MCF 10A (cell line): ENCODE measurements around the gene DENND2C. TPM values are rescaled to one million over a fixed set of nuclear protein-coding genes. Genes with fewer than 3 reads are reported as not detected.

Experiments
- BruUV-seq: library from RNA; stranded (reverse); fragments of 400-500 nt; replicated peaks from 2 replicates; lab custom pipeline; 2021; lab: Mats Ljungman, UMichigan
- CTCF ChIA-PET: fragments of 300-600 bp; sonication (Branson Sonifier 250); formaldehyde crosslinking; extraction: SDS; loops from one replicate; lab custom pipeline; 2021; ENCODE audit warnings: antibody characterized with exemption, inconsistent platforms; lab: Yijun Ruan, JAX
- POLR2A ChIA-PET: fragments of 300-600, 350-650 bp; sonication (Branson Sonifier 250); formaldehyde crosslinking; extraction: SDS; loops from one replicate; lab custom pipeline; 2020; ENCODE audit warnings: antibody characterized with exemption, inconsistent platforms; lab: Yijun Ruan, JAX
- DNase-seq: peaks from one replicate; pipeline ENCODE4 v3.0.0-alpha.2; 2018; ENCODE audit not compliant: unreplicated experiment
- H3K27ac Mint-ChIP-seq: one replicate; pipeline ENCODE4 v1.8.0; 2022; ENCODE audit warnings: mild to moderate bottlenecking, low read depth, mixed read lengths; ENCODE audit not compliant: unreplicated experiment
- H3K27me3 Mint-ChIP-seq: one replicate; pipeline ENCODE4 v1.8.0; 2022; ENCODE audit warnings: mixed read lengths; ENCODE audit not compliant: insufficient read depth, unreplicated experiment
- H3K36me3 Mint-ChIP-seq: one replicate; pipeline ENCODE4 v1.8.0; 2022; ENCODE audit warnings: mild to moderate bottlenecking, moderate library complexity, mixed read lengths; ENCODE audit not compliant: insufficient read depth, unreplicated experiment
- H3K4me1 Mint-ChIP-seq: one replicate; pipeline ENCODE4 v1.8.0; 2022; ENCODE audit warnings: mixed read lengths; ENCODE audit not compliant: insufficient read depth, unreplicated experiment
- H3K4me3 Mint-ChIP-seq: one replicate; pipeline ENCODE4 v1.8.0; 2022; ENCODE audit warnings: mild to moderate bottlenecking, moderate library complexity, mixed read lengths; ENCODE audit not compliant: unreplicated experiment
- H3K9me3 Mint-ChIP-seq: one replicate; pipeline ENCODE4 v1.8.0; 2022; ENCODE audit warnings: mixed read lengths; ENCODE audit not compliant: unreplicated experiment
- CTCF ChIP-seq: fragments of 200-600 bp; IDR thresholded peaks from one replicate; pipeline ENCODE4 v1.8.0; 2022; ENCODE audit warnings: antibody characterized with exemption, mild to moderate bottlenecking; ENCODE audit not compliant: unreplicated experiment
- intact Hi-C: fragments of 100-400 bp; cut with micrococcal nuclease; formaldehyde crosslinking; loops from 2 replicates; pipeline ENCODE4 v1.14.1; 2022
- total RNA-seq: library from RNA; stranded (reverse); gene quantifications from 2 replicates; pipeline ENCODE4 v1.2.3, GENCODE V29; 2022

DENND2C gene
- total RNA-seq, 1 experiment from 2014 or later: 5.8 TPM

DNA sequence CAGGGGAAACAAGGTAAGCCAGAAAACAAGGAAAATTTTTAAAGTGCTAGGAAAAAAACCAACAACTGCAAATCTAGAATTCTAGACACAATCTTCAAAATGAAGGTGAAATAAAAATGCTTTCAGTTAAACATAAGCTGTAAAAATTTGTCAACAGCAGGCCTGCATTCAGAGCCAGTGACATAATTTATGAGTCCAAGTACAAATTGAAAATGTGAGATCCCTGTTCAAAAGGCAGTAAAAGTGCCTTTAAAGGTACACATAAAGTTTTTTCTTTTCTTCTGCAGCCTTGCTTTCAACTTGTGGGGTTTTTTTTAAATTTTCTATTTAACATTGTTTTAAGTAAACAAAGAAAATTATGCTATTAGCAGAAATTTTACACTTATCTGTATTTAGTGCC, 37.4 kb downstream of the DENND2C start:
- no peak for DNase-seq
- intact Hi-C loops: no loop called here
- POLR2A ChIA-PET: interaction anchor here (0.9 to 1.0 kb wide), 2 partner anchors 14 to 28 kb away, joined by 3 read pairs; no protein-coding TSS in a partner anchor
- H3K27me3 Mint-ChIP-seq: no peaks in the 10 kb centered on the region
- H3K4me1 Mint-ChIP-seq: no peaks in the 10 kb centered on the region
- no peak overlapping the region for H3K27ac Mint-ChIP-seq
- TF ChIP-seq CTCF: no peak
- BruUV-seq: no TSS peak
- no peaks in the 10 kb centered on the region for H3K9me3 Mint-ChIP-seq
- H3K36me3 Mint-ChIP-seq: no peaks in the 10 kb centered on the region
- H3K4me3 Mint-ChIP-seq: no peak overlapping the region
- CTCF ChIA-PET: interaction anchor here (0.7 kb wide), 1 partner anchor 39 kb away, joined by 3 read pairs; no protein-coding TSS in a partner anchor

GRCh38 chr1:114627107-114627506, 42.7 kb downstream of the DENND2C start:
- CTCF ChIA-PET: interaction anchor here (0.5 kb wide), 1 partner anchor 1241 kb away, joined by 3 read pairs; no protein-coding TSS in a partner anchor

DNA sequence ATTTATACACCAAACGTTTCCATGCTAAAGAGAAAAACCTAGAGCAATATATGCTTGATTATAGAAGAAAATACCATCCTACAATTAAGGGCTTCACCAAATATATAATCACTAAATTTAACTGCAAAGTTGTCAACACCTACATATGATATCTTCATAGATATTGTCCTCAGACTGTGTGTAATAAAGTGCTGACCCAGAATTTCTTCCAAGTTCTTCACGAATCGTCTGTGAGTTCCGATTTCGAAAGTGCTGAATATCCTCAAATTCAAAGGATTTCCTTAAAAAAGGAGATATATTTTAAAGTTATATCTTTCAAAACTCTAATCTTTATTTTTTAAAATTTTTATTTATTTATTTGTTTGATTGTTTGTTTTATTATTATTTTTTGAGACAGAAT, 46.5 kb downstream of the DENND2C start:
- H3K36me3 Mint-ChIP-seq: peaks cover 16% of the 10 kb centered on the region
- no peaks in the 10 kb centered on the region for H3K9me3 Mint-ChIP-seq
- POLR2A ChIA-PET: interaction anchor here (0.6 to 8.1 kb wide), 3 partner anchors 11 to 46 kb away, joined by 3 to 54 read pairs (median 3); partner anchors contain the start of gene DENND2C
- no peak overlapping the region for H3K27ac Mint-ChIP-seq
- H3K27me3 Mint-ChIP-seq: no peaks in the 10 kb centered on the region
- TF ChIP-seq CTCF: no peak
- CTCF ChIA-PET: no interaction called here
- intact Hi-C loops: no loop called here
- H3K4me3 Mint-ChIP-seq: no peak overlapping the region
- peaks cover 5% of the 10 kb centered on the region for H3K4me1 Mint-ChIP-seq
- DNase-seq: no peak
- no TSS peak for BruUV-seq

More at GRCh38 chr1:114627107-114627506, 42.7 kb downstream of the DENND2C start:
- POLR2A ChIA-PET: interaction anchor here (0.9 to 2.8 kb wide), 3 partner anchors 8 to 41 kb away, joined by 3 to 21 read pairs (median 5); partner anchors contain the start of gene DENND2C
- Mint-ChIP-seq H3K36me3 (peaks cover 8% of the 10 kb centered on the region), H3K27me3 (no peaks in the 10 kb centered on the region), H3K27ac (no peak overlapping the region), H3K4me3 (no peak overlapping the region), H3K4me1 (peaks cover 5% of the 10 kb centered on the region), H3K9me3 (no peaks in the 10 kb centered on the region)
- no TSS peak for BruUV-seq
- intact Hi-C loops: no loop called here
- no peak for TF ChIP-seq CTCF
- no peak for DNase-seq

DNA sequence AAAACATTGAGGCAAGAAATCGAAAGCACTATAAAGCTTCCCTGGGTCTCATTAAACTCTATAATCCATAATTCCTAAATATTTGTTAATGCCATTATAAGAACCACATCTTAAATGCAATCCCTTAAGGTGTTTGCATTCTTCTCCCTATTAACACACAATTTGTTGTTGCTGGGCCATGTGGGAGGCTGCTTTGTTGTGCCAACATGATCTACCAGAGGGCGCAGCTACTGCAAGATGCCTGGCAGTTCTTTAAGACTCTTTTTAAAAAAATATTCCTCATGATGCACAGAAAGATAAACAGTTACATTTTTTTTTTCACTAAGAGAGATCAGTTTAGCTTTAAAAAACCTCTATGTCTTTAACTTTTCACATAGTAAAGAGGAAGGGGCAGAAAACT, 49.4 kb downstream of the DENND2C start:
- no peak for DNase-seq
- TF ChIP-seq CTCF: no peak
- ChIA-PET POLR2A (interaction anchor here (0.7 to 8.1 kb wide), 5 partner anchors 10 to 49 kb away, joined by 3 to 54 read pairs (median 3); partner anchors contain the start of gene DENND2C), CTCF (interaction anchor here (0.6 to 1.5 kb wide), 3 partner anchors 39 to 337 kb away, joined by 3 to 4 read pairs (median 3); partner anchors contain the start of gene DENND2C)
- intact Hi-C loops: no loop called here
- no peaks in the 10 kb centered on the region for H3K9me3 Mint-ChIP-seq
- H3K4me3 Mint-ChIP-seq: no peak overlapping the region
- H3K27ac Mint-ChIP-seq: no peak overlapping the region
- H3K27me3 Mint-ChIP-seq: no peaks in the 10 kb centered on the region
- BruUV-seq: no TSS peak
- H3K4me1 Mint-ChIP-seq: no peaks in the 10 kb centered on the region
- H3K36me3 Mint-ChIP-seq: peaks cover 29% of the 10 kb centered on the region
